PFSK-1 (cell line): ENCODE measurements around the gene GUCY1B1.

Experiments
- FOXP2 ChIP-seq: optimal IDR thresholded peaks from 2 replicates; pipeline ENCODE3; 2011; ENCODE audit warnings: borderline replicate concordance, control low read depth, inconsistent platforms; ENCODE audit not compliant: insufficient read depth; ENCODE audit errors: extremely low read length, extremely low read depth
- POLR2AphosphoS5 ChIP-seq: IDR thresholded peaks from 2 replicates; pipeline ENCODE4 v1.6.1; 2012; ENCODE audit warnings: low read depth, mild to moderate bottlenecking, control low read depth, low read length, moderate library complexity
- SIN3A ChIP-seq: IDR thresholded peaks from 2 replicates; pipeline ENCODE4 v1.6.1; 2012; ENCODE audit warnings: mild to moderate bottlenecking, low read length, moderate library complexity, borderline replicate concordance; ENCODE audit not compliant: insufficient read depth
- TAF1 ChIP-seq: IDR thresholded peaks from 2 replicates; pipeline ENCODE4 v1.6.1; 2012; ENCODE audit warnings: low read length, control low read depth, borderline replicate concordance; ENCODE audit not compliant: insufficient read depth
- TF ChIP-seq, protein P1 (sequence below), 2 experiments: IDR thresholded peaks; 2 replicates each; pipeline versions ENCODE4 v1.6.1 to v1.8.0; 2011 to 2012; ENCODE audit warnings: low read depth in 2 of 2, low read length in 2 of 2, control low read depth in 1 of 2, inconsistent platforms in 1 of 2, mild to moderate bottlenecking in 1 of 2, moderate library complexity in 1 of 2; ENCODE audit not compliant: insufficient read depth in 1 of 2

Gene GUCY1B1

DNA sequence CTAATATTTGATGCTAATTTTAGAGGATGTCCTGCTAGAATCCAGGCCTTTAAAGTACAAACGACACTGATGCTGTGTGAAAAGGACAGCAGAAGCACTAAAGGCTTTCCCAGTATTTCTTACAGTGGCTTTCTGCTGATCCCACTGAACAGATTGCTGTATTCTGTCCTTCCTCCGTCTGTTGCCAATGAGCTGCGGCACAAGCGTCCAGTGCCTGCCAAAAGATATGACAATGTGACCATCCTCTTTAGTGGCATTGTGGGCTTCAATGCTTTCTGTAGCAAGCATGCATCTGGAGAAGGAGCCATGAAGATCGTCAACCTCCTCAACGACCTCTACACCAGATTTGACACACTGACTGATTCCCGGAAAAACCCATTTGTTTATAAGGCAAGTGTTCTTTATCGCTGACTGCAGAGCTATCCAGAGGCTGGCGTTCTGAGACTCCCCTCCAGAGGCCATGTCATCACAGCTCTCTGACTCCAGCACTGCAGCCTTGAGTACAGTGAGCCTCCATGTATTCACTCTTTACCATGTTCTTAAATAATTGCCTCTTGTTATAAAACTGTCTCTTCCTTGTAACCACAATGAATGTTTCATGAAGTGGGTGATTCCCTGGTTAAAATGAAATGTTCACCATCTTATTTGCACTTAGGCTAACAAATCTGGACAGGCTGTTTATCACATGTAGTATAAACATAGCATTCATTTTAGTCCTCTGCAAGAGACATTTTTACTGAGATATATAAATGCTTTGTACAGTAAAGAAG is 43.6 kb downstream of the GUCY1B1 start:
- TF ChIP-seq FOXP2 (no peak), SIN3A (no peak), TAF1 (no peak), POLR2AphosphoS5 (no peak)
- TF ChIP-seq, protein P1, sequence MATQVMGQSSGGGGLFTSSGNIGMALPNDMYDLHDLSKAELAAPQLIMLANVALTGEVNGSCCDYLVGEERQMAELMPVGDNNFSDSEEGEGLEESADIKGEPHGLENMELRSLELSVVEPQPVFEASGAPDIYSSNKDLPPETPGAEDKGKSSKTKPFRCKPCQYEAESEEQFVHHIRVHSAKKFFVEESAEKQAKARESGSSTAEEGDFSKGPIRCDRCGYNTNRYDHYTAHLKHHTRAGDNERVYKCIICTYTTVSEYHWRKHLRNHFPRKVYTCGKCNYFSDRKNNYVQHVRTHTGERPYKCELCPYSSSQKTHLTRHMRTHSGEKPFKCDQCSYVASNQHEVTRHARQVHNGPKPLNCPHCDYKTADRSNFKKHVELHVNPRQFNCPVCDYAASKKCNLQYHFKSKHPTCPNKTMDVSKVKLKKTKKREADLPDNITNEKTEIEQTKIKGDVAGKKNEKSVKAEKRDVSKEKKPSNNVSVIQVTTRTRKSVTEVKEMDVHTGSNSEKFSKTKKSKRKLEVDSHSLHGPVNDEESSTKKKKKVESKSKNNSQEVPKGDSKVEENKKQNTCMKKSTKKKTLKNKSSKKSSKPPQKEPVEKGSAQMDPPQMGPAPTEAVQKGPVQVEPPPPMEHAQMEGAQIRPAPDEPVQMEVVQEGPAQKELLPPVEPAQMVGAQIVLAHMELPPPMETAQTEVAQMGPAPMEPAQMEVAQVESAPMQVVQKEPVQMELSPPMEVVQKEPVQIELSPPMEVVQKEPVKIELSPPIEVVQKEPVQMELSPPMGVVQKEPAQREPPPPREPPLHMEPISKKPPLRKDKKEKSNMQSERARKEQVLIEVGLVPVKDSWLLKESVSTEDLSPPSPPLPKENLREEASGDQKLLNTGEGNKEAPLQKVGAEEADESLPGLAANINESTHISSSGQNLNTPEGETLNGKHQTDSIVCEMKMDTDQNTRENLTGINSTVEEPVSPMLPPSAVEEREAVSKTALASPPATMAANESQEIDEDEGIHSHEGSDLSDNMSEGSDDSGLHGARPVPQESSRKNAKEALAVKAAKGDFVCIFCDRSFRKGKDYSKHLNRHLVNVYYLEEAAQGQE (IDR thresholded peaks at IDR 0.05; ENCODE audit: insufficient read depth in 1 of 2, low read depth in 2 of 2, low read length in 2 of 2) = no peak

DNA sequence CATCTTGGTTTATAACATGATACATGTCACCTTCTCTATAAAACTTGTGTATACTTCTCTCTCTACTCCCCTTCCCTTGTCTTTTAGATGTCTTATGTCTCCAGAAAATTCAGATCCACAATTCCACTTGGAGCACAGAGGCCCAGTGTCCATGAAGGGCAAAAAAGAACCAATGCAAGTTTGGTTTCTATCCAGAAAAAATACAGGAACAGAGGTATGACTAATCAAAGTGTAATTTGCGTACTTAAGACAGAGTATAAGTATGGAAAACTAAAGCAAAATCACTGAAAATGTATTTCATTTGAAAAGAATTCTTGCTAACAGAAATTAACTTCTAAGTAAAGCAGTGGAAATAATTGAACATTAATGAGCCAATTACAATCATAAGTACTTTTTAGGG is 46.2 kb downstream of the GUCY1B1 start:
- TF ChIP-seq TAF1 = no peak
- TF ChIP-seq, protein P1 (IDR thresholded peaks at IDR 0.05; ENCODE audit: insufficient read depth in 1 of 2, low read depth in 2 of 2, low read length in 2 of 2) = no peak
- TF ChIP-seq SIN3A = no peak
- TF ChIP-seq POLR2AphosphoS5 = no peak
- no peak for TF ChIP-seq FOXP2

DNA sequence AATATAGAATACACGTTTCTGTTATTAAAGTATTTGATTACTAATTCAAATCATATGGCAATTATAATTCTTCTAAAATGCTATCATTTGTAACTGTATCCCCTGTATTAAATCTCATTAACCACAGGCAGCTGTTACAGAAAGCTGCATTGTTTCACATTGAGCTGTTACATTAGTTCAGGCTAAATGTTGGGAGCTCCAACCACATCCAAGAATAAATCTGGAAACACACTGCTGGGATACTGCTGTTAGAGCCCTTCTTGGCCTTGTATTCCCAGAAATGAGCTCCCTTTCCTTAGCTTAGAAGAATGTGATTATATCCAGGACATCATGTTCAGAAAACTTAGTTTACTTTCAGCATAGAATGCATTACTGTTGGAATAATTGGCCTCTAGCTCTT is 48.2 kb downstream of the GUCY1B1 start:
- TF ChIP-seq TAF1 (no peak), POLR2AphosphoS5 (no peak), FOXP2 (no peak), SIN3A (no peak)
- TF ChIP-seq, protein P1 (IDR thresholded peaks at IDR 0.05; ENCODE audit: insufficient read depth in 1 of 2, low read depth in 2 of 2, low read length in 2 of 2) = no peak

- TF ChIP-seq, protein P1 (IDR thresholded peaks at IDR 0.05; ENCODE audit: insufficient read depth in 1 of 2, low read depth in 2 of 2, low read length in 2 of 2) = no peak
- TF ChIP-seq TAF1 = no peak
- no peak for TF ChIP-seq SIN3A
- no peak for TF ChIP-seq POLR2AphosphoS5
- no peak for TF ChIP-seq FOXP2
Measured at GRCh38 chr4:155809835-155810234, 51.0 kb downstream of the GUCY1B1 start.

GRCh38 chr4:155811083-155811482 is 52.3 kb downstream of the GUCY1B1 start:
- TF ChIP-seq POLR2AphosphoS5 (no peak), TAF1 (no peak), SIN3A (no peak), FOXP2 (no peak)
- TF ChIP-seq, protein P1 (IDR thresholded peaks at IDR 0.05; ENCODE audit: insufficient read depth in 1 of 2, low read depth in 2 of 2, low read length in 2 of 2) = no peak
